HG03025 (cell line): Measurements from ENCODE around the gene KLK6.
"Not testable (repeated sequence)": the region's sequence is repeated elsewhere in the genome, so short reads cannot be mapped to it uniquely, and the experiment has no call there.

Experiments used
- ATAC-seq: cut with Tn5 transposase; IDR thresholded peaks from one replicate; pipeline ENCODE4 v1.9.1; 2021; ENCODE audit warnings: mild to moderate bottlenecking, moderate library complexity; ENCODE audit not compliant: unreplicated experiment, low FRiP score

The KLK6 gene

DNA sequence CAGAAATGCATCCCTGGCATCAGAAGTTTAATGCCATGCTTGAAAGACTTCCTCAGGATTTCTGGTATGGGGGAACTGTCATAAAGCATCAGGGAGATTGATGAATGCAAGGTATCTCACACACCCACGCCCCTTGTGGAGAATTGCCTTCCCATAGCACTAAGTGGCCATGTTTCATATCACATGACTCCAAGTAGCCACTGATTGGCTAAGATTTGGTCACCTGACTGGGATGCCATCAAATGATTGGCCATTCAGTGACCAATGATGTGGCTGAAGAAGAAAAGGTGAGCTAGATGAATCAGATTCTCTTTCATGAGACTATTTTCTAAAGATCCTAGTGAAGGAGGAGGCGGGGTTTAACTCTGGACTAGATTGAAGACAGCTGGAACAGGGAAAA lies 24.7 kb upstream of the KLK6 start:
- ATAC-seq = no peak

DNA sequence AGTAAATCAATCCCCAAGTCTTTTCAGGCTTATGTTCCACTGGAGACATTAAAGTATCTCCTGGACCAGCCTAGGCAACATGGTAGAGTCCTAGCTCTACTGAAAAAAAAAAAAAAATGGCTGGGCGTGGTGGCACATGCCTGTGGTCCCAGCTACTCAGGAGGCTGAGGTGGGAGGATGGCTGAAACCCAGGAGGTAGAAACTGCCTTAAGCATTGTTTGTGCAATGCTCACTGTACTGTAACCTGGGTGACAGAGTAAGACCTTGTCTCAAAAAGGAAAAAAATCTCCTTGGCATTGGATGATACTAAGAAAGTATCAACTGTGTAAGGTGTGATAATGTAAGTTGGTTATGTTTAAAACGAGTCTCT lies 23.3 kb upstream of the KLK6 start:
- ATAC-seq = no peak

DNA sequence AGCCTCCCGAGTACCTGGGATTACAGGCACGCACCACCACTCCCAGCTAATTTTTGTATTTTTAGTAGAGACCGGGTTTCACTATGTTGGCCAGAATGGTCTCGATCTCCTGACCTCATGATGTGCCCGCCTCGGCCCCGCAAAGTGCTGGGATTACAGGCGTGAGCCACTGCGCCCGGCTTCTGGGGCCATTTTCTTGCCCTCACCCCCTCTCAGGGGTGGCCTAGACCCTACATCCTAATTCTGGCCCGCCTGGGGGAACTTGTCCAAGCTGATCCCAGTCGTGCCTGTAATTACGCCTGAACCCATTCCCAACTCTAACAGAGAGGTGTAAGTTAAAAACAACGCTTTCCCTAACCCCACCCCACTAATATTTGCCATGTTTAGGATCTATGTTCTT lies 15.0 kb upstream of the KLK6 start:
- not testable (repeated sequence) for ATAC-seq

DNA sequence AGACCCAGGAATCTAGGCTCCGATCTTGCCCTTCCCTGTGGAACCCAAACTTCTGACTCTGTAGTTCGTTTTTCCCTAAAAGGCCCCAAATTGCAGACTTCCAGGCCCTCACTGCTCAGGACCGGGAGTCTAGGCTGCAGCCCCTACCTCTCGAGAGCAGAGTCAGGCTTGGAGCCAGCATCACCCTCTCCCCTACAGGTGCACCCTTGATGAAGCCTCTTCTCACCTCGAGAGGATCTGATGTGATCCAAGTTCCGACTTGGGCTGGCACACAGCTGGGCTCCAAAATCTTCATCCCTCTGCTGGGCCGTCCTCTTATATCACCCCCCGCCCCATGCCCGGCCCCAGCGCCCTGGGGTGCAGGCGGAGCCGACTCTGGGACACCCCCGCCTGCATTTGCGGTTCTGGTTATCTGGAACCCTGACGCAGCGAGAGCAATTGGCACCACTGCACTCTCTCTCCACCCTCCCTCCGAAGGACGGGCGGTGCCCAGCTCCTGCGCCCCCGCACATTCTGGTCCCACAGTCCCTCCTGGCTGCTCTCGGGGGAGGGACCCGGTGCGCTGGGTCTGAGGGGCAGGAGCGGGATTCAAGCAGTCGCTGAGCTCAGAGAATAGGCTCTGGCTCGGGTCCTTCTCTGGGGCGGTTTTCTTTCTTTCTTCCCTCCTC lies 14.4 kb upstream of the KLK6 start, which contains the start of gene KLK7:
Gene KLK7, minus strand, starts transcription at position 293 of the 668 bp plus-strand sequence. CDS start 1,518 bp downstream, outside the sequence.
- ATAC-seq = no peak

DNA sequence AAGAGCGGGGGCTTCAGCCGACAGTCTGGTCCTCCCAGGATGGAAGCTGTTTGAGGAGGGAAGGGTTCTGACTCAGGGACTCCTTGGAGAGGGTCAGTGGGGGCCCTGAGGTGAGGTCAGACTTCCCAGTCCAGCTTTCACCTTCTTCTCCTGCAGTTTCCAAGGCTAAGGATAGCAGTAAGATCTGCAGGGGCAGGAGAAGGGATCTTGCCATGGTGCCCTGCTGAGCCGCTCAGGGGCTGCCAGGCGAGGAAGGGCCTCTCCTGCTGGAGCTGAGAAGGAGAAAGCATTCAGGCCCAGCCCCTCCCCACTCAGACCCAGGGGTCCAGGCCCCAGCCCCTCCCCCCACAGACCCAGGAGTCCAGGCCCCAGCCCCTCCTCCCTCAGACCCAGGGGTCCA lies 12.8 kb upstream of the KLK6 start:
- no peak for ATAC-seq

DNA sequence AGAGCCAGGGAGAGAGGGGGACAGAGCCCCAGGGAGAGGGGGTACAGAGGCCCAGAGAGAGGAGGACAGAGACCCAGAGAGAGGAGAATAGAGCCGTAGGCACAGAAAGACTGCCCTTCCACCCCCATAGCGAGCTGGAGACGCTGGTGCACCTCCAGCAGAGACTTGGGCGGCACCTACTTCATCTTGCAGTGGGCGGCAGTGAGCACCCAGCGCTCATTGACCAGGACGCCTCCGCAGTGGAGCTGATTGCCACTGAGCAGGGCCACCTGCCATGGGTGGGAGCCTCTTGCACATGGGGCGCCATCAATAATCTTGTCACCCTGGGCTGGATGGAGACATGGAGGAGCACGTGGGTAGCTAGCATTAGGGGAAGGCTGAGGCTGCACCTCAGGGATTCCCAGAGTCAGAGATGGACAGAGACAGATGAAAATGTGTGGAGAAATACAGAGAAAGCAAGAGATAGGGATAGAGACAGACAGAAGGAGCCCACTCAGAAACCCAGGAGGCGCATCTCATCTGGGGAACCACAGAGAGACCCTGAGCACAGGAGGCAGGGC lies 12.3 kb upstream of the KLK6 start:
- no peak for ATAC-seq

DNA sequence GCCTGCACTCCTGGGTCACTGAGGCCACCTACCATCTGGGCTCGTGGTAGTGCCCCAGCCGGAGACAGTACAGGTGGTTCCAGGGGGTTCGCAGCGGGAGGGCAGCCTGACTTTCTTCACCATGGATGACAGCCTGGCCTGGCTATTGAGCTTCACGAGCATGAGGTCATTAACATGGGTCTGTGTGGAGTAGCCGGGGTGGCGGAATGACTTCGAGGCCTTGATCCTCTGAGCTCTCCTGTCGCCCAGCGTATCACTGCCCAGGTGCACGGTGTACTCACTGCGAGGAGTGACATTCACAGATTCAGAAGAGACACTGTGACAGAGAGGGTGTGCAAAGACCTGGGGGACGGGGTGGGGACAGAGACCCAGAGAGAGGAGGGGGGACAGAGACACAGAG lies 10.8 kb upstream of the KLK6 start:
- ATAC-seq = no peak

DNA sequence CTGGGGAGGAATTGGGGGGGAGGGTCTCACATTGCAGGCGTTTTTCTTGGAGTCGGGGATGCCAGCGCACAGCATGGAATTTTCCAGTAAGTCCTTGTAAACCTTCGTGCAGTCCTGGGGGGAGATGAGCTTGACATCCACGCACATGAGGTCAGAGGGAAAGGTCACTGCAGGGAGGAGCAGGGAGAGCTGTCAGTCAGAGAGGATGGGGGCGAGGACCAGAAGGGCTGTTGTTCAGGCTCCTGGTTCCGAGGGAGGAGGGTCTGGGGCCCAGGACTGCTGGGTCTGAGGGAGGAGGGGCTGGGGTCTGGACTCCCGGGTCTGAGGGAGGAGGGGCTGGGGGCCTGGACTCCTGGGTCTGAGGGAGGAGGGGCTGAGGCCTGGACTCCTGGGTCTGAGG lies 10.4 kb upstream of the KLK6 start:
- no peak for ATAC-seq

DNA sequence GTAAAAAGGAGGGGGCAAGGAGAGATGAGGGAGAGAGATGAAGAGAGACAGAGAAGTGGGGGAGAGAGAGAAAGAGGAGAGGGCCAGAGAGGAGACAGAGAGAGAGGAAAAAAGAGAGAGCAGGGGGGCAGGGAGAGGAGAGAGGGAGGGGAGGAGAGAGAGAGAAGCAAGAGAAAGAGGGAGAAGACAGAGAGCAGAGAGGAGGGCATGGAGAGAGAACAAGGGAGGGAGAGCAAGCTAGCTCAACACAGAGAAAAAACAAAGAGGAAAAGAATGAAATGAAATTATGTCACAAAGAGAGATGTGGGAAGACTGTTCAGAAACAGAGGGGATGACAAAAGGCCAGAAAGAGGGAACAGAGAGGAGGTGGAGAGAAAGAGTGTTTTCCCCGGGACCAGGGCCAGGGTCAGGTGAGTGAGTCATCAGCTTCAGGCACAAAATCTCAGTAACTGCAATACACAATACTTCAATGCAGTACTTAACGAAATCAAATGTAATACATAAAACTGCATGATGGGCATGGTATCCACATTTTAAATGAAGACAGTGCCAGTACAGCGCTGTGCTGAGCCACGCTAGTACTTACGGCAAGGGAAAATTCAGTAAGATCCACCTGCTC lies 9.5 kb upstream of the KLK6 start:
- no peak for ATAC-seq

DNA sequence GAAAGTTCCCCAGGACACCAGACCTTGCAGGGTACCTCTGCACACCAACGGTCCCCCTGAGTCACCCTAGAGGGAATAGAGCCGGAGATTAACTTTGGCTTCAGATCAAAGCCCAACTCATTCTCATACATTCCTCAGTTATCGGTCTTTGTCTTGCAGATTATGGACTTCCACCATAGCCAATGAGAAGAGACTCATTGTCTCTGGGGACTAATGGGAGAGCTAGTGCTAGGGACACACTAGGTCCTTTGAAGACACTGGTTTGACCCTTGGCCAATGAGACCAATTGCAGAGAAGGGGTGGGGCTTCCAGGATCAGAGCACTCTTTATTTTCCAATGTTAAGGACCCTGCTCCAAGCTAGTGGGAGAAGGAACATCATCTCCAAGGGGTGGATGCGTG lies 8.2 kb upstream of the KLK6 start:
- ATAC-seq = no peak

DNA sequence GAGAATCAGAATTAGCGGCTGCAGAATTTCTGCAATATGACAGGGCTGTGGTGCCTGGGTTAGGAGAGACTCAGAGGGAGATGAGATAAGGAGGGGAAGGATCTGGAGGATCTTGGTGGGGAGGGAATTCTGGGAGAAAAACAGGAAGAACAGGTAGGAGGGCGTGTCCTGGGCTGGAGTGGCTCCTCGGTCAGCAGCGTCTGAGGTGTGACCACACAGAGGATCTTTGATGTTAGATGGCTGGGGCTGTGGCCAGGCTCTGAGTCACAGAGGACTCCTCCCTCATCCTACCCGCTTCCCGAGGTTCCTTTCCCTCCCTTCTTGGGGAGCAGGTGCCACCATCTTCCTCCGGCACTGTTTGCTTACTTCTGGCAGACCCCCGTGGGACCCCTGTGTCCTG lies 6.4 kb upstream of the KLK6 start:
- no peak for ATAC-seq

DNA sequence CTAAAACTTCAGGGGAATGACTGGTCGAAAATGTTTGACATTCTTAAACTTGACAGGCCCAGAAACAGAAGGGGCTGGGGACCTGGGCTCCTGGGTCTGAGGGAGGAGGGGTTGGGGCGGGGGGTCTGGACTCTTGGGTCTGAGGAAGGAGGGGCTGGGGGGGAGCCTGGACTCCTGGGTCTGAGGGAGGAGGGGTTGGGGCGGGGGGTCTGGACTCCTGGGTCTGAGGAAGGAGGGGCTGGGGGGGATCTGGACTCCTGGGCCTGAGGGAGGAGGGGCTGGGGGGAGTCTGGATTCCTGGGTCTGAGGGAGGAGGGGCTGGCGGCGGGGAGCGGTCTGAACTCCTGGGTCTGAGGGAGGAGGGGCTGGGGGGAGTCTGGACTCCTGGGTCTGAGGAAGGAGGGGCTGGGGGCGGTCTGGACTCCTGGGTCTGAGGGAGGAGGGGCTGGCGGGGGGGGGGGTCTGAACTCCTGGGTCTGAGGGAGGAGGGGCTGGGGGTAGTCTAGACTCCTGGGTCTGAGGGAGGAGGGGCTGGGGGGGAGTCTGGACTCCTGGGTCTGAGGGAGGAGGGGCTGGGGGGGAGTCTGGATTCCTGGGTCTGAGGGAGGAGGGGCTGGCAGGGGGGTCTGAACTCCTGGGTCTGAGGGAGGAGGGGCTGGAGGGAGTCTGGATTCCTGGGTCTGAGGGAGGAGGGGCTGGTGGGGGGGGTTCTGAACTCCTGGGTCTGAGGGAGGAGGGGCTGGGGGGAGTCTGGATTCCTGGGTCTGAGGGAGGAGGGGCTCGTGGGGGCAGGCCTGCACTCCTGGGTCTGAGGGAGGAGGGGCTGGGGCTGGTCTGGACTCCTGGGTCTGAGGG lies 5.5 kb upstream of the KLK6 start:
- no peak for ATAC-seq

DNA sequence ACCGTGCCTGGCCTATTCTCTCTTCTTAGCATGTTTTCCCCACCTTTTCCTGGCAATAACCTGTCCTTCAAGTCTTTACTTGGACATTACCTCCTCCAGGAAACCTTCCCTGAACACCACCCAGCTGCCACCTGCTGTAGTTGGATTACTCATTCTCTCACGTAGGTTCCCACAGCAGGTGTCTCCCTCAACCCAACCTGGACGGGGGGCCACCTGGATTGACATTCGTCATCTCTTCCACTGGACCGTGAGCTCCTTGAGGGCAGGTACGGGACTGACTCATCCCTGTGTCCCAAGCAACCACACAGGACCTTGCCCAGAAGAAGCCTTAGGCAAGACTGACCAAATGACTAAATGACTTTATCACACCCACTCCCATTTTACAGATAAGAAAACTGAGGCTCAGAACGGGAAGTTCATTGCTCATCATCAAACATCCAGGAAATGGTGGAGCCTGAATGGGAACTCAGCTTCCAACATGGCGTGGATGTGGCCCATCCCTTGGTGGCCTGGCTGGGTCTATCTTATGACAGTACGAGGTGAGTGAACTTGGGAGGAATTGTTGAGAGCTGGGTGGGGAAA lies 3.5 kb upstream of the KLK6 start:
- no peak for ATAC-seq

DNA sequence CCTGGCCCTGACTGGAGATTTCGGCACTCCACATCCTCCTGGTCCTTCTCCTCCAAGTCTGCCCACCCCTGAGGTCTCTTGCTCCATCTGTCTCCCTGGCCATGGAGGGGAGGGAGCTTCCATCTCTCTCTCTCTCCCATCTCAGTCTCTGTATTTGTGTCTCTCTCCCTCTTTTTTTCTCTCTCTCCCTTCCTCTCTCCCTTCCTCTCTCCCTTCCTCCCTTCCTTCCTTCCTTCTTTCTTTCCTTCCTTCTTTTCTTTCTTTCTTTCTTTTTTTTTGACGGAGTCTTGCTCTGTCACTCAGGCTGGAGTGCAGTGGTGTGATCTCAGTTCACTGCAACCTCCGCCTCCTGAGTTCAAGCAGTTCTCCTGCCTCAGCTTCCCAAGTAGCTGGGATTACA lies 419 bp upstream of the KLK6 start:
- not testable (repeated sequence) for ATAC-seq

DNA sequence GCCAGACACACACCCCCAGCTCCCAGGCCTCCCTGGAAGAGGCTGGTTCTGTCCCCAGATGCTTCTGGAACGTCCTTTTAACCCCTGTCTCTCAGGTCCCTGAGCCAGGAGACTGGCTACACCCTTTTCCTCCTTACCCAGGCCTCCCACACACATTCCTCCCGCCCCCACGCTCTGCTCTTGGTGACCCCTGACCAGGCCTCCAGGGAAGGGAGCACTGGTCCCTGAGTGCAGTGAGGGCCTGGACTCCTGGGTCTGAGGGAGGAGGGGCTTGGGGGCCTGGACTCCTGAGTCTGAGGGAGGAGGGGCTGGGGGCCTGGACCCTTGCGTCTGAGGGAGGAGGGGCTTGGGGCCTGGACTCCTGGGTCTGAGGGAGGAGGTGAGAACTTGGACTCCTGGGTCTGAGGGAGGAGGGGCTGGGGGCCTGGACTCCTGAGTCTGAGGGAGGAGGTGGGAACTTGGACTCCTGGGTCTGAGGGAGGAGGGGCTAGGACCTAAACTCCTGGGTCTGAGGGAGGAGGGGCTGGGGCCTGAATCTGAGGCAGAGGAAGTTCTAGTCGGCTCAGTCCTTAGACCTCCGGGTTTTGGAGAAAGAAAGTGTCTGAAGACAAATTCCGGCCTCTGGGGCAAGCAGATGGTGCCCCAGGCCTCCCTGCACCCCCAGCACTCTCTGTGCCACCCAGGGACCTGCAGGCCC lies 527 bp downstream of the KLK6 start:
- no peak for ATAC-seq

DNA sequence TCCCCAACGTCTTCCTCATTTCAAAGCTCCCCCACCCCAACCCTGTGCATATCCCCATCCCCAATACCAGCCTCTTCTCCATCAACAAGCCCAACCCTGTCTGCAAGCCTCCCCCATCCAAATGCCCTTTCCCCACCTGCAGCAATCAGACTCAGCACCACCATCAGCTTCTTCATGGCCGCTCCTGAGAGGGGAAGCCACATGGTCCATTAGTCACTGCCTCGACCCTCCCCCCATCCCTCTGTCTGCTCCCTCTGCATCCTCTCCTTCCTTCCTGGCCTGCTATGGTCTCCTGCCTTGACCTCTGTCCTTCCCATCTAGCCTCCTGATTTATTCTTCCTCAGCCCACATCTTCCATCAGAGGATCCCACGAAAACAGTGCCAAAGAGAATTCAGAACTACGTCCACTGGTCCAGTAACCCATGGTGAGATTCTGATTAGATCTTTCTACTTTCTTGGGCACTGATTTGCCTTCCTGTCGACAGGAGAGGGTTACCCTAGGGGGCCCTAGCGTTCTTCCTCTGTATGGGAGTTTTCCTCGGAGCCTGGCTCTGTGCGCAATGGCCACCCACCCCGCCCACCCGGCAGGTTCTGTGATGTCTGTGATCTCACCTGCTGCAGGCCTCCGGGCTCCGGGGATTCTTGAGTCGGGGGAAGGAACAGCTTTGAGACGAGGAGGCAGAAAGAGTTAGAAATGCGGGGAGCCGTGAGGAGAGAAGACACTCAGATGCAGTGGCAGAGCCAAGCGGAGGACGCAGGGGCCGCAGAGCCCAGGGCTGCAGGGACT lies 1.3 kb downstream of the KLK6 start:
- ATAC-seq = no peak

DNA sequence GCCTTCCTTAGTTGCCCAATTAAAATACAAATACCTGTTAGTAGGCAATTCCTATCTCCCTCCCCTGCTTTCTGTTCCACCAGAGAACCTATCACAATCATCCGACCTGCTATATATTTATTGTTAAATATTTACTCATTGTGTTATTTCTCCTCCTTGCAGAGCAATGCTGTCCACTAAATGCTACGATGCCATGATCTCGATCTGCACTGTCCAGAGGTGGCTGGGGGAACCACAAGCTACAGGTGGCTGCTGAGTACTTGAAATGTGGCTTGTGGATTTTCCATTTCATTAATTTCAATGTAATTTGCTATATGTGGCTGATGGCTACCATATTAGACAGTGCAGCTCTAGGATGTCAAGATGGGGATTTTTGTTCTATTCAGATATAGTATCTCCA lies 5.1 kb downstream of the KLK6 start:
- no peak for ATAC-seq

DNA sequence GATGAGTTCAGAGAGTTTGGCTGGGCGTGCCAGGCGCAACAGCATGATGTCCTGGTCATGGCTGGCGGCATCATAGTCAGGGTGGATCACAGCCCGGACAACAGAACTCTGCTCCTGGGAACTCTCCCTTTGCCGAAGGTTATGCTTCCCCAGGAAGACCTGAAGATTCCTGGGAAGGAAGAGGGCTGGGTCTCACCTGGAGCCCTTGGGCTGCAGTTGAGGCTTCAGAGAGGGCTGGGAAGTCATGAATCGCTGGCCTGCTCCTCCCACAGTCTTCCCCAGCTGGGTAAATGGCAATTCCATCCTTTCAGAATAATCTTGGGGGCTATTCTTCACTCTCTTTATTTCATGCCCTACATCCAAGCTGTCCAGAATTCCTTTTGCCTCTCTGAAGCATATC lies 6.0 kb downstream of the KLK6 start:
- no peak for ATAC-seq

DNA sequence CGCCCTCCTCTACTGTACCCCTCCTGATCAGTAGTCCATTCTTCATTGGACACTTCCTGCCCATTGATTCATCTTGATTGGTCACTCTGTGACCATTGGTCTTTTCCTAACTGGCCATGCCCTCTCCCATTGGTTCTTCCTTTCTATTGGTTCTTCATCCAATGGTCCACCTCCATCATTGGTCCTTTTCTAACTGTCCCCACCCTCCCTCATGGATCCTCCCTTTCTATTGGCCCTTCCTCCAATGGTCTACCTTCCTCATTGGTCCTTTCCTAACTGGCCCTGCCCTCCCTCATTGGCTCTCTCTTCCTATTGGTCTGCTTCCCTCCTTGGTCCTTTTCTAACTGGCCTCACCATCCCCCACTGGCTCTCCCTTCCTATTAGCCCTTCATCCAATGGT lies 7.1 kb downstream of the KLK6 start:
- ATAC-seq = no peak
